OCI-LY7 (cell line): ENCODE measurements around the gene NRBF2. TPM values are rescaled to one million over a fixed set of nuclear protein-coding genes. Genes with fewer than 3 reads are reported as not detected.

Source experiments
- BruUV-seq: library from RNA; stranded (reverse); fragments of 400-500 nt; replicated peaks from 2 replicates; lab custom pipeline; 2021; lab: Mats Ljungman, UMichigan
- CTCF ChIA-PET: fragments of 300-600 bp; sonication (Branson Sonifier 250); formaldehyde crosslinking; loops from one replicate; lab custom pipeline; 2022; ENCODE audit warnings: antibody characterized with exemption; ENCODE audit not compliant: unreplicated experiment; lab: Charles Lee
- POLR2A ChIA-PET: fragments of 300-600 bp; sonication (Branson Sonifier 250); formaldehyde crosslinking; loops from one replicate; lab custom pipeline; 2022; ENCODE audit warnings: antibody characterized with exemption; lab: Charles Lee
- DNase-seq: peaks from one replicate; pipeline ENCODE4 v3.0.0-alpha.2; 2015; ENCODE audit warnings: low spot score
- H2AFZ ChIP-seq: fragments of 200-600 bp; sonication (generic), shearing (Covaris generic); 2 replicates; pipeline ENCODE4 v1.6.1; 2014; ENCODE audit warnings: mild to moderate bottlenecking, antibody characterized with exemption, low read length, moderate library complexity
- H3K27ac ChIP-seq: fragments of 200-600 bp; sonication (generic); 2 replicates; pipeline ENCODE4 v1.5.1; 2014; ENCODE audit warnings: mixed run types, low read depth, mild to moderate bottlenecking, moderate library complexity, low read length, inconsistent platforms; ENCODE audit not compliant: poor library complexity, severe bottlenecking
- H3K36me3 ChIP-seq: fragments of 200-600 bp; sonication (generic); 2 replicates; pipeline ENCODE4 v1.6.1; 2014; ENCODE audit warnings: mild to moderate bottlenecking, antibody characterized with exemption, low read length, moderate library complexity, mixed read lengths; ENCODE audit not compliant: insufficient read depth
- H3K4me1 ChIP-seq: fragments of 200-600 bp; sonication (generic); 2 replicates; pipeline ENCODE4 v1.5.1; 2014; ENCODE audit warnings: mild to moderate bottlenecking, low read length; ENCODE audit not compliant: insufficient read depth, poor library complexity, severe bottlenecking
- H3K4me2 ChIP-seq: fragments of 200-600 bp; sonication (generic); 2 replicates; pipeline ENCODE4 v1.6.1; 2014; ENCODE audit warnings: mild to moderate bottlenecking, low read length
- H3K4me3 ChIP-seq: fragments of 200-600 bp; sonication (generic); 2 replicates; pipeline ENCODE4 v1.5.1; 2014; ENCODE audit warnings: mild to moderate bottlenecking, low read depth, low read length; ENCODE audit not compliant: poor library complexity, severe bottlenecking
- H3K79me2 ChIP-seq: fragments of 200-600 bp; sonication (generic); 2 replicates; pipeline ENCODE4 v1.6.1; 2016; ENCODE audit warnings: low read depth, mild to moderate bottlenecking, low read length, moderate library complexity, mixed read lengths; ENCODE audit not compliant: insufficient read depth
- H3K9me2 ChIP-seq: fragments of 200-600 bp; sonication (generic); 2 replicates; pipeline ENCODE4 v1.6.1; 2016; ENCODE audit warnings: mild to moderate bottlenecking, low read length, mixed read lengths; ENCODE audit not compliant: insufficient read depth
- H3K9me3 ChIP-seq: fragments of 200-600 bp; sonication (generic); 2 replicates; pipeline ENCODE4 v1.6.1; 2014; ENCODE audit warnings: mild to moderate bottlenecking, mixed run types, low read length, mixed read lengths
- H4K20me1 ChIP-seq: fragments of 200-600 bp; sonication (generic); 2 replicates; pipeline ENCODE4 v1.6.1; 2014; ENCODE audit warnings: mild to moderate bottlenecking, antibody characterized with exemption, low read length, moderate library complexity, mixed read lengths; ENCODE audit not compliant: insufficient read depth
- EZH2phosphoT487 ChIP-seq: fragments of 200-600 bp; sonication (generic); IDR thresholded peaks from 2 replicates; pipeline ENCODE4 v1.6.1; 2018; ENCODE audit warnings: low read depth, borderline replicate concordance, mild to moderate bottlenecking, mixed run types, antibody characterized with exemption, low read length, moderate library complexity, mixed read lengths
- intact Hi-C: fragments of 100-400 bp; cut with micrococcal nuclease; formaldehyde crosslinking; loops from one replicate; pipeline ENCODE4 v1.10.0; 2022; ENCODE audit not compliant: unreplicated experiment
- total RNA-seq, 2 experiments: library from RNA; depleted of rRNA in 1 of 2; stranded (reverse); fragments of >200 nt in 1 of 2; shearing (Covaris generic) in 1 of 2; gene quantifications; 2 replicates each; pipeline ENCODE4 v1.2.3, GENCODE V29; 2014 to 2022
- TF ChIP-seq, protein P1 (sequence below): fragments of 200-600 bp; sonication (generic); conservative IDR thresholded peaks from 2 replicates; pipeline ENCODE4 v1.5.1; 2014; ENCODE audit warnings: mild to moderate bottlenecking, antibody characterized with exemption, low read length, moderate library complexity, mixed read lengths

The NRBF2 gene
- total RNA-seq, 2 experiments from 2014 or later: 14.2 to 20.7 TPM

DNA sequence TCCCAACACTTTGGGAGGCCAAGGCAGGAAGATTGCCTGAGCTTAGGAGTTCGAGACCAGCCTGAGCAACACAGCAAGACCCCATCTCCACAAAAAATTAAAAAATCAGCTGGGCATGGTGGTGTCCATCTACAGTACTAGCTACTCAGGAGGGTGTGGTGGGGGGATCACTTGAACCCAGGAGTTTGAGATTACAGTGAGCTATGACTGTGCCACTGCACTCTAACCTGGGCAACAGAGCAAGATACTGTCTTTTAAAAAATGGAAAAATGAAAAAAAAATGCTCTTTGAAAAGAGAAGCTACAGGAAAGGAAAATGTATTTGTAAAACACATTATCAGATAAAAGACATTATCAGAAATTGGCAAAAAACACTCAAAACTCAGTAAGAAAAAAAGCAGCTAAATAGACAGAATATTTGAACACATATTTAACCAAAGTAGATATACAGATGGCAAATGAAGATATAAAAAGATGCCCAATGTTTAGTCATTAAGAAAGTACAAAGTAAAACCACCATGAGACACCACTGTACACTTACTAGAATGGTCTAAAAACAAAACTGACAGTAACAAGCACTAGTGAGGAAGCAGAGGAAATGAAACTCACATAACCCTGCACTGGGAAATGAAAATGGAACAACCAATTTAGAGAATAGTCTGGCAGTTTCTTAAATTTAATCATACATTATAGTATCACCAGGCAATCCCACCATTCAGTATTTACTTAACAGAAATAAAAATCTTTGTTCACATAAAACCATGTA is 40.5 kb downstream of the NRBF2 start:
- ChIA-PET POLR2A (interaction anchor here (0.6 to 2.9 kb wide), 8 partner anchors 9 to 548 kb away, joined by 3 to 11 read pairs (median 3); no protein-coding TSS in a partner anchor), CTCF (no interaction called here)
- H4K20me1 ChIP-seq: peaks cover 13% of the 10 kb centered on the region; the same call in 1 of the 2 replicates
- intact Hi-C loops: no loop called here
- peaks cover 5% of the 10 kb centered on the region; the same call in 1 of the 2 replicates for H3K79me2 ChIP-seq
- BruUV-seq: no TSS peak
- H3K4me2 ChIP-seq: peak overlapping the region; percentile 30
- peaks cover 16% of the 10 kb centered on the region for H3K4me1 ChIP-seq
- peak; percentile 42 for DNase-seq
- H3K9me2 ChIP-seq: no peaks in the 10 kb centered on the region
- TF ChIP-seq, protein P1, sequence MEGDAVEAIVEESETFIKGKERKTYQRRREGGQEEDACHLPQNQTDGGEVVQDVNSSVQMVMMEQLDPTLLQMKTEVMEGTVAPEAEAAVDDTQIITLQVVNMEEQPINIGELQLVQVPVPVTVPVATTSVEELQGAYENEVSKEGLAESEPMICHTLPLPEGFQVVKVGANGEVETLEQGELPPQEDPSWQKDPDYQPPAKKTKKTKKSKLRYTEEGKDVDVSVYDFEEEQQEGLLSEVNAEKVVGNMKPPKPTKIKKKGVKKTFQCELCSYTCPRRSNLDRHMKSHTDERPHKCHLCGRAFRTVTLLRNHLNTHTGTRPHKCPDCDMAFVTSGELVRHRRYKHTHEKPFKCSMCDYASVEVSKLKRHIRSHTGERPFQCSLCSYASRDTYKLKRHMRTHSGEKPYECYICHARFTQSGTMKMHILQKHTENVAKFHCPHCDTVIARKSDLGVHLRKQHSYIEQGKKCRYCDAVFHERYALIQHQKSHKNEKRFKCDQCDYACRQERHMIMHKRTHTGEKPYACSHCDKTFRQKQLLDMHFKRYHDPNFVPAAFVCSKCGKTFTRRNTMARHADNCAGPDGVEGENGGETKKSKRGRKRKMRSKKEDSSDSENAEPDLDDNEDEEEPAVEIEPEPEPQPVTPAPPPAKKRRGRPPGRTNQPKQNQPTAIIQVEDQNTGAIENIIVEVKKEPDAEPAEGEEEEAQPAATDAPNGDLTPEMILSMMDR: no peak
- no peak for TF ChIP-seq EZH2phosphoT487
- peaks cover 98% of the 10 kb centered on the region for H3K36me3 ChIP-seq
- H2AFZ ChIP-seq: no peak overlapping the region
- H3K4me3 ChIP-seq: no peak overlapping the region
- H3K9me3 ChIP-seq: no peaks in the 10 kb centered on the region
- no peak overlapping the region for H3K27ac ChIP-seq

DNA sequence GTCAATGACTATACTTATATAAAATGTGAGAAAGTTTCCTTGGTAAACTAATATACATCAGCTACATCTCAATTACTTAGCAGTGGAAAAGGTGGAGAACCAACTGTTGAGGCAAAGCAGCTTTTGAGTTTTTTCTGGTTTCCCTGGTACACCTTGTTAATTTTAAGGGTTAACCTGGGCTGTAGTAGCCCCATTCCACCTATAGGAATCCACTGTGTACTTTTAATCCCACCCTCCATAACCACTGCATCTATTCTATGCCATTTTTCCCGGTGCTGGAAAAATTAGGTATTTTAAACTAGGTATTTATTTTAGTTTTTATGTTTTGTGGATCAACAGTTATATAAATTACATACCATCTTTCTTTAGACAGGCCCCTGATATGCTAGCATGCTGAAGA is 42.4 kb downstream of the NRBF2 start:
- BruUV-seq: TSS peak; percentile 13
- Histone ChIP-seq H3K4me1 (peaks cover 16% of the 10 kb centered on the region), H3K4me3 (no peak overlapping the region), H2AFZ (no peak overlapping the region), H4K20me1 (peaks cover 10% of the 10 kb centered on the region; the same call in 1 of the 2 replicates), H3K9me2 (no peaks in the 10 kb centered on the region), H3K27ac (no peak overlapping the region), H3K36me3 (peaks cover 97% of the 10 kb centered on the region), H3K4me2 (no peak overlapping the region), H3K79me2 (peaks cover 5% of the 10 kb centered on the region; the same call in 1 of the 2 replicates), H3K9me3 (no peaks in the 10 kb centered on the region)
- intact Hi-C loops: no loop called here
- ChIA-PET POLR2A (interaction anchor here (2.9 kb wide), 1 partner anchor 11 kb away, joined by 11 read pairs; no protein-coding TSS in a partner anchor), CTCF (no interaction called here)
- no peak for DNase-seq
- TF ChIP-seq, protein P1: no peak
- TF ChIP-seq EZH2phosphoT487: no peak

DNA sequence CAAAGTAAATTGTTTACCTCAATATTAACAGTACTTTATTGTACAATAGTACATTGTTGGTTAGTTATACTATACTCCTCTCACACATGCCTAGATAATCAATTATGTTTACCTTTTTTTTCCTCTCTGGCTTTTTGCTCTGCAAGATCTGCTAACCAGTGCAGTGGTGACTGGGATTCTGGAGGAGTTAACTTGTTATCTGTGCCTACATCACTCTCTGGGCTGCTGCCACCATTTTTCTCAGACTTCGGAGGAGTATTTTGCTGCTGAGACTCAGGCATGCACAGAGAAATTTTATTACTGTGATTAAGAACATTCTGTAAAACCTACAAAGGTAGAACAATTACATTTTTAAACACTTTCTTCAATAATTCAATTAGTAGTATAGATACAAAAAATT is 59.7 kb downstream of the NRBF2 start:
- DNase-seq: no peak
- BruUV-seq: no TSS peak
- Histone ChIP-seq H3K4me1 (no peaks in the 10 kb centered on the region), H4K20me1 (no peaks in the 10 kb centered on the region; the same call in 1 of the 2 replicates), H2AFZ (no peak overlapping the region), H3K36me3 (peaks cover 94% of the 10 kb centered on the region), H3K4me3 (no peak overlapping the region), H3K9me2 (no peaks in the 10 kb centered on the region), H3K27ac (no peak overlapping the region), H3K4me2 (no peak overlapping the region), H3K79me2 (no peaks in the 10 kb centered on the region), H3K9me3 (no peaks in the 10 kb centered on the region)
- POLR2A ChIA-PET: no interaction called here
- CTCF ChIA-PET: no interaction called here
- intact Hi-C loops: no loop called here
- TF ChIP-seq, protein P1: no peak
- TF ChIP-seq EZH2phosphoT487: no peak
